Activated naive CD4-positive, alpha-beta T cell treated with anti-CD3 and anti-CD28 coated beads, Interleukin-2, amount 50 U/mL, for 24 hours (primary cell): Measurements from ENCODE around the gene CLIP3.

Source experiments
- H3K27ac Mint-ChIP-seq: one replicate; pipeline ENCODE4 v1.8.0; 2021; ENCODE audit warnings: mild to moderate bottlenecking, mixed read lengths
- H3K27me3 Mint-ChIP-seq: one replicate; pipeline ENCODE4 v1.8.0; 2021; ENCODE audit warnings: mixed read lengths
- H3K36me3 Mint-ChIP-seq: one replicate; pipeline ENCODE4 v1.8.0; 2021; ENCODE audit warnings: mixed read lengths
- H3K4me1 Mint-ChIP-seq: one replicate; pipeline ENCODE4 v1.8.0; 2021; ENCODE audit warnings: mixed read lengths
- H3K4me3 Mint-ChIP-seq: one replicate; pipeline ENCODE4 v1.8.0; 2021; ENCODE audit warnings: mild to moderate bottlenecking, mixed read lengths
- H3K9me3 Mint-ChIP-seq: one replicate; pipeline ENCODE4 v1.8.0; 2021; ENCODE audit warnings: mixed read lengths

CLIP3 gene

GRCh38 chr19:35978271-35978670 is 54.4 kb downstream of the CLIP3 start:
- H3K36me3 Mint-ChIP-seq: no peaks in the 10 kb centered on the region
- H3K27ac Mint-ChIP-seq: no peak overlapping the region
- H3K4me3 Mint-ChIP-seq: no peak overlapping the region
- no peaks in the 10 kb centered on the region for H3K4me1 Mint-ChIP-seq
- no peaks in the 10 kb centered on the region for H3K9me3 Mint-ChIP-seq
- peaks cover 18% of the 10 kb centered on the region for H3K27me3 Mint-ChIP-seq

DNA sequence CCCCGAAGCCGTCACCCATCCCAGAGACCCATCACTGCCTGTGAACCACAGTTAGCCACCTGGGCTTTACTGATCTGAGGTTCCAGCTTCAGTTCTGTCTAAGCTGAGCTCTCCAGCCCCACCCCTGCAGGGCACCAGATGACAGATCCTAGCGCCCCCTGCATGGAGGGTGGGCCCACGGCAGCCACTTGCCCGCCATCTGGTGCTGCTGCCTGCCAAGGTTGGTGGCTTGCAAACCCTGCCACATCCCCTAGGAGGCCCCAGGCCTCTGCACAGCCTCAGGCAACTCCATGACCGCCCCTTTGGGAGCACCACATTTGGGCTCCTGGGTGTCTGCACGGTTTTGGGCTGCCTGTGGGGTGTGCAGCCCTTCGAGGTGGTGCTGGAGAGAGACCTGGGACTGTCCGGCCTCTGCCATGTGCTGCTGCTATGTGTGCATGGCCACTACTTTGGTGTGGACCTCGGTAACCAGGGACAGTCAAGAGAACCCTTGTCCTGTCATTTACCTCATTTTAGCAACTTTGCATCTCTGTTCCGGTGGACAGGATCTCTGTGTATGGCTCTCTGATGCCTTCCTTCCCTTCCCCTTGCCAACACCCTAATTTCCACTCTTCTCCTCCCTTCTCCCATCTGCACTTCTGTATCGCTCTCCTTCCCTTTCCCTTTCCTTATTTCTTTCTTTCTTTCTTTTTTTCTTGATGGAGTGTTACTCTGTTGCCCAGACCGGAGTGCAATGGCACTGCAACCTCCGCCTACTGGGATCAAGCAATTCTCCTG is 55.0 kb downstream of the CLIP3 start:
- Mint-ChIP-seq H3K4me1 (no peaks in the 10 kb centered on the region), H3K27ac (peak overlapping the region; percentile 89), H3K4me3 (peak overlapping the region; percentile 5), H3K9me3 (no peaks in the 10 kb centered on the region), H3K36me3 (no peaks in the 10 kb centered on the region), H3K27me3 (peaks cover 18% of the 10 kb centered on the region)

DNA sequence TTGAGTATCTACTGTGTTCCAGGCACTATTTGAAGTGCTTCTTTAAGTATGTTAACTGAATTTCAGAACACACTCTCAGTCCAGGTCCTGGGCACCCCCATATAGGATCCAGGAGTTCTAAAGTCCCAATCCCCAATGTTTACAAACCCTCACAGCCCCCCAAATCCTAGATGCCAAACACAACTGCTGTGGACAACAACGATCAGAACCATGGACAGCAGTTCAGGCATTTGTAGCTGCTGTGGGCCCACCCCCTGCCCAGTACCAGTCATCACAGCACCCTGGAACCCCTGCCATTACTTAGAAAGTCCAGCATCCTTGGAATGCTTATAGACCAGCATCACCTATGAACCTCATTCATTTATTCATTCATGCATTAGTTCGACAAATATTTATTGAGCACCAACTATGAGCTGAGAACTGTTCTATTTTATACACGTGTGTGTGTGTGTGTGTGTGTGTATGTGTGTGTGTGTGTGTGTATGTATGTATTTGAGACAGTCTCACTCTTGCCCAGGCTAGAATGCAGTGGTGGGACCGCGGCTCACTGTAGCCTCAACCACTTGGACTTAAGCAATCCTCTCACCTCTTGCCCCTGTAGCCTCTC is 57.0 kb downstream of the CLIP3 start:
- Mint-ChIP-seq H3K4me1 (no peaks in the 10 kb centered on the region), H3K4me3 (no peak overlapping the region), H3K36me3 (no peaks in the 10 kb centered on the region), H3K27me3 (peaks cover 16% of the 10 kb centered on the region), H3K27ac (no peak overlapping the region), H3K9me3 (no peaks in the 10 kb centered on the region)

DNA sequence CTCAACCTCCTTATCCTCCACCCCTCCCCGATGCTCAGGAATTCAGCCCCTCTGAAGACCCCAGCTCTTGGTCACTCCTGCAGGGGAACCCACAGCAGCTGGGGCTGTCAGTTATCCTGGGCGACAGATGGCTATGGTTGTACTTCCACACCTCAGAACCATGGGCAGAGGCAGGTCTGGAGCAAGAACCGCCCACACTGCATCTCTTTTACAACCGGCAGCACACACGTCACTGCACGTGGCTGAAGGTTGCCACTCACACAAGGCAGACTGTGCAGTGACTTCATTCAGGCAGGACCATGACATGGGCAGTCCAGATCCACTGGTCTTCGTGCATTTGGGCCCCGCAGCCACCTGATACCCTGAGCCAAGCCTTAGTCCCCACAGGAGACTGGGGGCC is 59.2 kb downstream of the CLIP3 start:
- Mint-ChIP-seq H3K4me3 (no peak overlapping the region), H3K4me1 (peaks cover 3% of the 10 kb centered on the region), H3K9me3 (no peaks in the 10 kb centered on the region), H3K27me3 (peaks cover 10% of the 10 kb centered on the region), H3K36me3 (no peaks in the 10 kb centered on the region), H3K27ac (peak overlapping the region; percentile 23)

GRCh38 chr19:35966771-35967170 is 65.9 kb downstream of the CLIP3 start:
- Mint-ChIP-seq H3K4me3 (no peak overlapping the region), H3K9me3 (no peaks in the 10 kb centered on the region), H3K27ac (no peak overlapping the region), H3K36me3 (no peaks in the 10 kb centered on the region), H3K27me3 (no peaks in the 10 kb centered on the region), H3K4me1 (peaks cover 3% of the 10 kb centered on the region)
